Smooth muscle cell (in vitro differentiated cells): Measurements from ENCODE around the gene SNED1. TPM values are rescaled to one million over a fixed set of nuclear protein-coding genes. Genes with fewer than 3 reads are reported as not detected.

Experiments
- DNase-seq: peaks from one replicate; lab custom pipeline; 2025; ENCODE audit not compliant: unreplicated experiment; lab: John Stamatoyannopoulos, UW
- H2AFZ ChIP-seq: fragments of 200-600 bp; sonication (generic); 2 replicates; pipeline ENCODE4 v1.6.0; 2016; ENCODE audit warnings: antibody characterized with exemption, low read depth, mild to moderate bottlenecking
- H3F3A ChIP-seq: fragments of 200-600 bp; sonication (generic); 2 replicates; pipeline ENCODE4 v1.6.0; 2017; ENCODE audit warnings: antibody characterized with exemption, low read depth
- H3K27ac ChIP-seq: fragments of 200-600 bp; sonication (generic); 2 replicates; pipeline ENCODE4 v1.5.1; 2016; ENCODE audit warnings: low read depth, mild to moderate bottlenecking
- H3K27me3 ChIP-seq: fragments of 200-600 bp; sonication (generic); 2 replicates; pipeline ENCODE4 v1.6.1; 2016; ENCODE audit warnings: low read depth, mild to moderate bottlenecking
- H3K36me3 ChIP-seq: fragments of 200-600 bp; sonication (generic); 2 replicates; pipeline ENCODE4 v1.5.1; 2016; ENCODE audit warnings: low read depth
- H3K4me1 ChIP-seq: fragments of 200-600 bp; sonication (generic); 2 replicates; pipeline ENCODE4 v1.5.1; 2016; ENCODE audit warnings: low read depth
- H3K4me2 ChIP-seq: fragments of 200-600 bp; sonication (generic); 2 replicates; pipeline ENCODE4 v1.6.0; 2016; ENCODE audit warnings: mild to moderate bottlenecking
- H3K4me3 ChIP-seq: fragments of 200-600 bp; sonication (generic); 2 replicates; pipeline ENCODE4 v1.5.1; 2016; ENCODE audit warnings: mild to moderate bottlenecking
- H3K79me2 ChIP-seq: fragments of 200-600 bp; sonication (generic); 2 replicates; pipeline ENCODE4 v1.6.0; 2016; ENCODE audit warnings: low read depth, mild to moderate bottlenecking
- H3K9ac ChIP-seq: fragments of 200-600 bp; sonication (generic); 2 replicates; pipeline ENCODE4 v1.6.0; 2016; ENCODE audit warnings: low read depth
- H3K9me3 ChIP-seq: fragments of 200-600 bp; sonication (generic); replicated peaks from 2 replicates; pipeline ENCODE4 v1.5.1; 2016; ENCODE audit warnings: low read depth
- H4K20me1 ChIP-seq: fragments of 200-600 bp; sonication (generic); 2 replicates; pipeline ENCODE4 v1.6.0; 2016; ENCODE audit warnings: low read depth
- CTCF ChIP-seq: fragments of 200-600 bp; sonication (generic); IDR thresholded peaks from 2 replicates; pipeline ENCODE4 v1.5.1; 2017; ENCODE audit warnings: borderline replicate concordance, mild to moderate bottlenecking, antibody characterized with exemption; ENCODE audit not compliant: insufficient read depth, poor library complexity, severe bottlenecking
- WGBS: methylation state at CpG from one replicate; pipeline ENCODE4 v1.1.7; 2016; ENCODE audit warnings: low lambda C conversion rate; 5-methylcytosine and 5-hydroxymethylcytosine counted together
- polyA plus RNA-seq: library from polyadenylated mRNA; unstranded; fragments of >200 nt; fragmentation: Nextera tagmentation; extraction: Ambion mirVana; gene quantifications from 2 replicates; pipeline ENCODE4 v1.2.1, GENCODE V29; 2016
- total RNA-seq: library from RNA; depleted of rRNA; stranded (reverse); fragments of >200 nt; gene quantifications from 2 replicates; pipeline ENCODE4 v1.2.3, GENCODE V29; 2014

SNED1 gene
- total and polyA plus RNA-seq, 2 experiments from 2014 or later: 0.36 to 3.0 TPM

DNA sequence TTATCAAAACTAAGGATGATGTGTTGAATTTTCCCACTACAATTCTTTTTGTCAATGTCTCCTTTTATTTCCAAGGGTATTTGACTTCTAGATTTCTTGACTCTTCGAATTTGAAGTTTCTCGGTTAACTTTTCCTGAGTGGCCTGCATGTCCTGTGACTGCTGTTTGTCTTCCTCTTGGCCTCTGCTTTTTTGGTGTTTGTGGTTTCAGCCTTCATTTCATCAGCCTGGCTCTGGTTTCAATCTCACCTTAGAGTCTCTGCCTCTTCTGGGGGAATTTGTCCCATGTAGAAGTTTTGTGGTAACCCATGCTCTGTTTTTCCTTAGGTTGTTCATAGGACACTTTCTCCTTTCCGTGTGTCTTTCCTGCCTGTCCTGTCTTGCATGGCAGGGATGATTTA lies 28.3 kb upstream of the SNED1 start:
- no peaks in the 10 kb centered on the region for H3K79me2 ChIP-seq
- DNase-seq: no peak

DNA sequence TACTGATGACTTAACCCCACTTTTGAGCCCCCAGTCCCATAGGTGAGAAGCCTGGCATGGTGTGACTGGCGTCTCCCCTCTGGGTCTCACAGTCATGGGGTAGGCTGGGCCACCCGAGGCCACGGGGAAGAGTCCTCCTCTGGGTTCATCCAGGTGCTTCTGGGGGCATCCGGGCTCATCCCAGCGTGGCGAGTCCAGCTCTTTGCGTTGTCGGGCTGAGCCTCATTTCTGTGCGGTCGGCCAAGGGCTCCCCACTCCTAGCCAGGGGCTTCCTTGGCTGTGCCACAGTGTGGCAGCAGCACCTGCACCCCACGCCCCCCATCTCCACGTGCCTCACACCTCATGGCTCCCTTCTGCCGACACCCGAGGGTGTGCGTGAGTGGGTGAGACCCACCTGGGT lies 27.6 kb upstream of the SNED1 start:
- WGBS: 89% methylated on average over 15 of the region's 15 CpGs
- Histone ChIP-seq H3K4me2 (no peak overlapping the region), H3F3A (no peaks in the 10 kb centered on the region), H3K36me3 (no peaks in the 10 kb centered on the region), H3K79me2 (no peaks in the 10 kb centered on the region), H3K9me3 (no peaks in the 10 kb centered on the region), H3K27ac (no peak overlapping the region), H4K20me1 (no peaks in the 10 kb centered on the region), H3K4me1 (no peaks in the 10 kb centered on the region), H3K9ac (no peak overlapping the region), H2AFZ (no peak overlapping the region), H3K27me3 (no peaks in the 10 kb centered on the region), H3K4me3 (no peak overlapping the region)
- no peak for DNase-seq
- TF ChIP-seq CTCF: no peak

More for the DNA sequence above, 28.3 kb upstream of the SNED1 start:
- H3K27me3 ChIP-seq: no peaks in the 10 kb centered on the region
- WGBS: 91% methylated on average over 3 of the region's 3 CpGs
- H3K4me2 ChIP-seq: no peak overlapping the region
- H2AFZ ChIP-seq: no peak overlapping the region
- no peak overlapping the region for H3K27ac ChIP-seq
- no peaks in the 10 kb centered on the region for H4K20me1 ChIP-seq
- H3K9ac ChIP-seq: no peak overlapping the region
- H3K4me3 ChIP-seq: no peak overlapping the region
- no peaks in the 10 kb centered on the region for H3F3A ChIP-seq
- no peak for TF ChIP-seq CTCF
- H3K36me3 ChIP-seq: no peaks in the 10 kb centered on the region
- no peaks in the 10 kb centered on the region for H3K4me1 ChIP-seq
- no peaks in the 10 kb centered on the region for H3K9me3 ChIP-seq

DNA sequence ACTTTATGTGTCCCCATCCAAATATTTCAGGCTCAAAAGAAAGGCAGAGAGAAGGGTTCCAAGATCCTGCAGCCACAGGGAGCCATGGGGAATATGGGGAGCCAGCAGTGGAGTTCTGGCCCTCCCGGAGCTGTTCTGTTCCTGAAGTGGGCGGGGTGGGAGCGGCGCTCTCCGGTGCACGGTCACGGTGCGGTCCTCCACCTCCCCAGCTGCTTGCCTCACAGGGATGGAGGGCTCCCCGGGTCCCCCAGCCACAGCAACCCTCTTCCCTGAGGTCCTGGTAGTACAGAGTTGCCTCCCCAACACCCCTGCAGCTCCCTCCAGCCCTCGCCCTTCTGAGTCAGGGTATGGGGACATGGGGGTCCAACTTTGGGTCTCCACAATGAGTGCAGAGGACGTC lies 26.2 kb upstream of the SNED1 start:
- no peak for DNase-seq
- H3K9ac ChIP-seq: no peak overlapping the region
- 80% methylated on average over 7 of the region's 11 CpGs for WGBS
- H4K20me1 ChIP-seq: no peaks in the 10 kb centered on the region
- H3F3A ChIP-seq: no peaks in the 10 kb centered on the region
- H3K4me2 ChIP-seq: no peak overlapping the region
- H3K4me1 ChIP-seq: no peaks in the 10 kb centered on the region
- H3K27me3 ChIP-seq: no peaks in the 10 kb centered on the region
- TF ChIP-seq CTCF: no peak
- H3K27ac ChIP-seq: no peak overlapping the region
- no peak overlapping the region for H3K4me3 ChIP-seq
- no peak overlapping the region for H2AFZ ChIP-seq
- H3K79me2 ChIP-seq: no peaks in the 10 kb centered on the region
- H3K36me3 ChIP-seq: no peaks in the 10 kb centered on the region
- H3K9me3 ChIP-seq: no peaks in the 10 kb centered on the region
